SH-SY5Y (cell line): ENCODE measurements around the gene SNED1.

ENCODE experiments used
- GATA2 ChIP-seq: IDR thresholded peaks from 2 replicates; pipeline ENCODE4 v1.6.1; 2011; ENCODE audit warnings: mild to moderate bottlenecking, low read depth, low read length
- GATA3 ChIP-seq: IDR thresholded peaks from 2 replicates; pipeline ENCODE4 v1.6.1; 2011; ENCODE audit warnings: low read depth, mild to moderate bottlenecking, low read length, moderate library complexity

DNA sequence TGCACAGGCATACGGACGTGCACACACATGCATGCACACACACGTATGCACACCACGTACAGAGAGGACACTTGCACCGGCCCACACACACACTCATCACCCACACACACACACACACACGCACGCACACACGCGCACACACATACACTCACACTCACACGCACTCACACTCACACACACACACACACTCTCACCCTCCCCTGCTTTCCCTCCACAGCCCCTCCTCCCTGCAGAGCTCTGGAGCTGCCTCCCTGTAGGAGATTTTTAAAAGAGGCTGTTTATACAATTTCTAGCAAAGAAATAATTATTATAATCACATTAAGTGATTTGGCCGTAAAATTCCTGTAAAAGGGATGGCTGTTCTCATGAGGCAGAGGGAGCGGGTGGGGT is 36.5 kb upstream of the SNED1 start:
- no peak for TF ChIP-seq GATA3
- no peak for TF ChIP-seq GATA2
